Testis (tissue), 3 donors: Measurements from ENCODE around the gene SYT13. TPM values are rescaled to one million over a fixed set of nuclear protein-coding genes. Genes with fewer than 3 reads are reported as not detected.

Source experiments
- DNase-seq: peaks from one replicate; pipeline ENCODE4 v3.0.0-alpha.2; 2019
- H3K27ac ChIP-seq, 2 donors: fragments of 200-600 bp; sonication (generic); one replicate each; pipeline ENCODE4 v1.5.1; 2019
- H3K27me3 ChIP-seq: fragments of 200-600 bp; sonication (generic); one replicate; pipeline ENCODE4 v1.5.1; 2019
- H3K36me3 ChIP-seq: fragments of 200-600 bp; sonication (generic); one replicate; pipeline ENCODE4 v1.5.1; 2017; ENCODE audit warnings: low read depth; ENCODE audit errors: missing control alignments
- H3K4me1 ChIP-seq: fragments of 200-600 bp; sonication (generic); one replicate; pipeline ENCODE4 v1.5.1; 2019
- H3K4me3 ChIP-seq, 2 donors: fragments of 200-600 bp; sonication (generic); one replicate each; pipeline ENCODE4 v1.5.1; 2017 to 2019
- H3K9me3 ChIP-seq: fragments of 200-600 bp; sonication (generic); one replicate; pipeline ENCODE4 v1.5.1; 2017
- CTCF ChIP-seq, 3 experiments: fragments of 450-650 bp in 2 of 3; fragments of 200-600 bp in 1 of 3; sonication (generic) in 1 of 3; IDR thresholded peaks; one replicate each; pipeline ENCODE4 v1.5.1; 2016 to 2019; ENCODE audit warnings: antibody characterized with exemption in 3 of 3, mild to moderate bottlenecking in 2 of 3, moderate library complexity in 1 of 3
- POLR2A ChIP-seq: fragments of 450-650 bp; IDR thresholded peaks from one replicate; pipeline ENCODE4 v1.6.1; 2017; ENCODE audit warnings: antibody characterized with exemption, mild to moderate bottlenecking, moderate library complexity
- WGBS, 2 donors: methylation state at CpG; one replicate each; pipeline ENCODE4 v1.1.5; 2018; 5-methylcytosine and 5-hydroxymethylcytosine counted together
- intact Hi-C: fragments of 100-400 bp; cut with DNase I; formaldehyde crosslinking; loops from one replicate; pipeline ENCODE4 v1.15.1; 2023; ENCODE audit warnings: low total_unique reads
- polyA plus RNA-seq: library from polyadenylated mRNA; stranded (reverse); fragments of 350-450 nt; fragmentation: Illumina TruSeq; extraction: RNeasy Lipid Tissue Mini Kit (QIAGEN cat#74804); gene quantifications from one replicate; pipeline ENCODE4 v1.2.3, GENCODE V29; 2014; ENCODE audit warnings: low read depth, low replicate concordance; ENCODE audit not compliant: insufficient read depth
- total RNA-seq, 2 donors: library from RNA; depleted of rRNA; stranded (reverse); fragments of >200 nt; gene quantifications; one replicate each; pipeline ENCODE4 v1.2.3, GENCODE V29; 2016

SYT13 gene
- total and polyA plus RNA-seq, 3 donors from 2014 or later = 0.68 to 3.3 (median 1.4) TPM

- no peak for TF ChIP-seq POLR2A
- TF ChIP-seq CTCF (IDR thresholded peaks at IDR 0.05) = no peak
- Histone ChIP-seq H3K36me3 (no peaks in the 10 kb centered on the region), H3K4me3 (no peak overlapping the region), H3K27ac (no peak overlapping the region), H3K27me3 (no peaks in the 10 kb centered on the region), H3K9me3 (no peaks in the 10 kb centered on the region), H3K4me1 (peaks cover 33% of the 10 kb centered on the region)
- no peak for DNase-seq
- intact Hi-C loops = loop anchor here (10.0 kb wide), 1 partner anchor 67 kb away; the partner anchor contains the start of gene PRDM11
- WGBS, 2 donors = 85 to 88% methylated on average over 9 of the region's 9 CpGs
Measured at GRCh38 chr11:45211732-45212131, 74.4 kb downstream of the SYT13 start.

GRCh38 chr11:45210846-45211245, 75.3 kb downstream of the SYT13 start:
- Histone ChIP-seq H3K27ac (peak overlapping the region; percentile 86 to 87), H3K4me1 (peaks cover 33% of the 10 kb centered on the region), H3K4me3 (no peak overlapping the region), H3K27me3 (no peaks in the 10 kb centered on the region), H3K9me3 (no peaks in the 10 kb centered on the region), H3K36me3 (no peaks in the 10 kb centered on the region)
- 83 to 89% methylated on average over 7 to 9 of the region's 9 CpGs for WGBS, 2 donors
- TF ChIP-seq CTCF (IDR thresholded peaks at IDR 0.05) (no peak), POLR2A (no peak)
- no peak for DNase-seq
- intact Hi-C loops = loop anchor here (10.0 kb wide), 1 partner anchor 66 kb away; the partner anchor contains the start of gene PRDM11

DNA sequence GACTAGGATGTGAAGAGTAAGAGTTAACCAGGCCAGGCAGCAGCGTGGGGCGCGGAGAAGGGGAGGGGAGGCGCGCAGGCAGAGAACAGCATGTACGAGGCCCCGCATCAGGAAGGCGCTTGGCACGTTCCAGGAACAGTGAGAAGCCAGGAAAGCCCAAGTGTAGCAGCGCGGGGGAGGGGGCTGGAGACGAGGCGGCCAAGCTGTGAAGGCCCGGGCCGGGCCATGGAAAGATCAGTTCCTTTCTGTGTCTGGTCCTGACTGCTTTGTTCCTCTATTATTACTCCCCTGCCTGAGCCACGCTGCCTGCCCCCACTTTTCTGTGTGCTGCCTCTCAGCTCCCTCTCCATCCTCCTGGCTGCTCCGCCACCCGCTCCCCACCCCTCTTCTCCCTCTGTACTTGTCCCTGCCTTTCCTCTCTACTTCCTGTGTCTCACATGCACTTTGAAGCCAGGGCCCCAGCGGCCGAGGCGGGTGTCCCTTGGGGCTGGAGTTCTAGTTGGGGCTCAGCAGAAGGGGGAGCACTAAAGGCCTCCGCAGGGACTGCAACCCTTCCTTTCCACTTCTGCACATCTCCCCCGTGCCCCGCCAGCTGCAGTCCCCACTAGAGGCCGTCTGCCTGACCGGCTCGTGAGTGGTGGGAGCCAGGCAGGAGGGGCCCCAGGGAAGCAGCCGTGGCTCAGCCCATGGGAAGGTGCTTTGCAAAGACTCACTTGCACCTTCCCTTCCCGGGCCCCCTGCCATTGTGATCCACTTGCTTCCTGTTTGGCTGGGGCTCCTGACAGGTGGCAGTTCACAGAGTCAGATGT, 76.0 kb downstream of the SYT13 start:
- no peaks in the 10 kb centered on the region for H3K36me3 ChIP-seq
- WGBS, 2 donors = 13 to 28% methylated on average over 22 to 29 of the region's 29 CpGs
- TF ChIP-seq CTCF (IDR thresholded peaks at IDR 0.05) (peak in 1 of 3 experiments; percentile 2), POLR2A (no peak)
- H3K27me3 ChIP-seq = no peaks in the 10 kb centered on the region
- H3K27ac ChIP-seq = peak overlapping the region; percentile 86 to 87
- no peaks in the 10 kb centered on the region for H3K9me3 ChIP-seq
- no peak overlapping the region for H3K4me3 ChIP-seq
- intact Hi-C loops = loop anchor here (10.0 kb wide), 1 partner anchor 65 kb away; the partner anchor contains the start of gene PRDM11
- peak; percentile 97 for DNase-seq
- peaks cover 27% of the 10 kb centered on the region for H3K4me1 ChIP-seq

GRCh38 chr11:45209000-45209879, 76.9 kb downstream of the SYT13 start:
- Histone ChIP-seq H3K9me3 (no peaks in the 10 kb centered on the region), H3K4me1 (peaks cover 27% of the 10 kb centered on the region), H3K36me3 (no peaks in the 10 kb centered on the region), H3K27me3 (no peaks in the 10 kb centered on the region), H3K4me3 (no peak overlapping the region), H3K27ac (peak overlapping the region; percentile 86 to 87)
- TF ChIP-seq POLR2A = no peak
- intact Hi-C loops = no loop called here
- 52 to 60% methylated on average over 27 to 33 of the region's 35 CpGs for WGBS, 2 donors
- DNase-seq = no peak

GRCh38 chr11:45208135-45208534, 78.0 kb downstream of the SYT13 start:
- 83 to 97% methylated on average over 8 of the region's 8 CpGs for WGBS, 2 donors
- Histone ChIP-seq H3K9me3 (no peaks in the 10 kb centered on the region), H3K36me3 (no peaks in the 10 kb centered on the region), H3K27me3 (no peaks in the 10 kb centered on the region), H3K4me3 (no peak overlapping the region), H3K4me1 (peaks cover 27% of the 10 kb centered on the region), H3K27ac (no peak overlapping the region)
- no peak for DNase-seq
- TF ChIP-seq CTCF (IDR thresholded peaks at IDR 0.05) (no peak), POLR2A (no peak)
- intact Hi-C loops = no loop called here
